GM21390 (cell line): ENCODE results near the gene CNBD2.
"Not testable (repeated sequence)": the region's sequence is repeated elsewhere in the genome, so short reads cannot be mapped to it uniquely, and the experiment has no call there.

Experiments
- ATAC-seq: cut with Tn5 transposase; IDR thresholded peaks from one replicate; pipeline ENCODE4 v1.9.1; 2021; ENCODE audit not compliant: unreplicated experiment

The CNBD2 gene

DNA sequence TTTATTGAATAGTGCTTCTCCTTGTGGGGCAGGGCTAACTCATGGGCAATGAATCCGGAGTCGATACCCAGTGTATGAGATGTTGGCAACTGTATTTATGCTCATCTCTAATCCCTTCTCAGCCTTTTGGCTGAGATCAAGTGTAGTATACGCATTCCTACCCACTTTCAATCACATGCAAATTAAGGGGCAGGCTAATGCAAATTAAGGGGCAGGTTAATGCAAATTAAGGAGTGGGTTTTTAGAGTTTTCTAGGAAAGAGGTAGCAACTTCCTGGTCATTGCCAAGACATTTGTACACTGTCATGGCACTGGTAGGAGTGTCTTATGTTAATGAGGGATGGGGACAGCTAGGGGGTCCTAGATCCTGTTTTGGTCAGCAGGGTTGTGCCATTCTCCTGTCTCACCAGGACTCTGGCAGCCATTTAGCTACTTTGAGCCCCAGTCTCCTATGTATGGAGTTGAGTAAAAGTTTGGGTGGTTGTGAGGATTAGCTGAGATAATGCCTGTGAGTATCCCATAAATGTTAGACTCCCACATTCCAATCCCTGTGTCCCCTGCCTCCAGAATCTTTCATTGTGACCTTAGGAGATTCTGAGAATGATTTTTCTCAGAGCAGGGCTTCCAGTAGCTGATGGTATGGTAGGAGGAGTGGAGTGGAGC is at the start of gene CNBD2:
CNBD2 (plus strand) TSS at position 612 of the 662 bp plus-strand sequence. CDS start 173 bp downstream, outside the sequence.
- ATAC-seq, result no peak

DNA sequence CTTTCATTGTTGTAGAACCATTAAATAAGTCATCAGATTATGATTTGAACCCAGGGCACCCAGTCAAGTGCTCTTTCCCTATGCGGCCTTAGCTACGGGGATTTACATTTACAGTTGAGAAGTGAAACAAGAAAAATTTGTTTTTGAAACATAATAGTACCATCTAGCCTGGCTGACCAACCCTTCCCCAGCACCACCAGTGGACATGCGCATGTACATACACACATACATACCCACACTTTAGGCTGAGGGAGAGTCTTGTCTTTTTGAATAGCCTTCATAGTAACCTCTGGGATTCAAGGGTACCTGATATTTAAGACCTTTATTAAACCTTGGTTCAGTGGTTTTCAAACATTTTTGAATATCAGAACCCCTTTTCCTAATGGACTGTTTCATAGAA is 47.9 kb upstream of the CNBD2 start:
- no peak for ATAC-seq

DNA sequence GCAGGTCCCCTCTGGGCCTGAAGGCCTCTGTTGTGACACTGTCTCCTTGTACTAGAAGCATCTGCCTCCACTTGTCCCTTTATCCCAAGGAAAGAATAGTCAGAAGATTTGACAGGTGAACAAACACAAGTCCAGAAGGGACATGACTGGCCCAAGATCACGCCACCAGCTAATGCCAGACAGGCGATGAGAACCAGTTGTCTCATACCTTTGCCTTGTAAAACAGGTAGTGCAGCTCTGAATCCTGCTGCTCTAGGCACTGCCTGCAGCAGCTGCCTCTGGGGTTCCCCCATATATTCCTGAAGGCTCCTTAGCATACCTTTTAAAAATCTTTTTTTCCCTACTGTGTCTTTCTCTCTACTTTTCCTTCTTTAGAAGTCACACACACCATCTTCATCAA is 39.1 kb upstream of the CNBD2 start:
- ATAC-seq, result no peak

DNA sequence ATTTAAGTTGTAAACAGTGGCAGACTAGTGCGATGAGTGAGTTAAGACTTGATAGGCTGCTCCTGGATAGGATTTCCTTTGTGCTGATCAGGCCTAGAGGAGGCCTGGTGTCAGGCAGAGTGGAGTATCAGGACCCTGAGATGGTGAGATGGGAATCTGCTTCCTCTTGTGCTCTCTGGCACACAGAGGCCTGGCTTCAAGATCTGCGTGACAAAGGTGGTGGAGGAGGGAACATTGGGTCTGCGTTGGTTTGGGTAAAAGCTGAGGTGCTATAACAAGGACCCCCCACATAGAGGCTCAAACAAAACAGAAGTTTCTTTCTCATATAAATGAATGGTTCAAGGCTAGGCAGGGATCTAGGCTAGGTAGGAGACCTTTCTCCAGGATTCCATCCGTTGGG is 34.3 kb upstream of the CNBD2 start:
- ATAC-seq, result no peak

DNA sequence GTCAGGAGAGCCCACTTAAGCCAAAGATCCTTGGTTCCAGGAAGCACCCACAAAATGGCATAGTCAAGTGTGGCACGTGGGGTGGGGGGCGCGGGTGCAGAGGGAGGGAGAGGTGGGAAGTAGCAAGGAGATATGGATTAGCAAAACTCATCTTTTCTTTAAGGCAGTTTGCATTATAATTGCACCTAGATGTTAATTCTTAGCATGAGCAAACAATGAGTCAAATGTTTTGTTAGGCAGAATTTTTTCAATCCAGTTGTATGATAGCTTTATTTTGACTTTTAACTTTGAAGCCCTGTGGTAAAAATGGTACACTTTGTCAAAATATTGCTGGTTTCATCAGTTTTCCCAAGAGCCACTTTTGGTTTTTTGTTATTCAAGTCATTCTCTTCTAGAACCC is 29.1 kb upstream of the CNBD2 start:
- ATAC-seq, result no peak

DNA sequence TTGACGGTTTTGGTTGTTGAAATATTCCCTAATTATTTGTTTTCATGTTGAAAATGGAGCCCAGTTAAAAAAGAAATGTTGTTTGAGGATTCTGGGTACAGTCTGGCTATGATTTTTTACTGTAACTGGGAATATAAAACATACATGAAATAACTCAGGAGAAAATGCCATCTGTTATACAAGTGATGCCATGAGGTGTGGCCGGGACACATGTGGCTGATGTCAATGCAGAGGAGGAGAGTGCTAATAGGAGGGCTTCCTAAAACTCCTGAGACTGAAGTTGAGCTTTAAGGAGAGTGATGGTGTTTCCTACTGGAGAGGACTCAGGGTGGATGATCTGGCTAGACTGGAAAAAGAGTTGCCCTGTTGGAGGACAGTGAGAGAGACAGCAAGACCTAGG is 26.8 kb upstream of the CNBD2 start:
- no peak for ATAC-seq

DNA sequence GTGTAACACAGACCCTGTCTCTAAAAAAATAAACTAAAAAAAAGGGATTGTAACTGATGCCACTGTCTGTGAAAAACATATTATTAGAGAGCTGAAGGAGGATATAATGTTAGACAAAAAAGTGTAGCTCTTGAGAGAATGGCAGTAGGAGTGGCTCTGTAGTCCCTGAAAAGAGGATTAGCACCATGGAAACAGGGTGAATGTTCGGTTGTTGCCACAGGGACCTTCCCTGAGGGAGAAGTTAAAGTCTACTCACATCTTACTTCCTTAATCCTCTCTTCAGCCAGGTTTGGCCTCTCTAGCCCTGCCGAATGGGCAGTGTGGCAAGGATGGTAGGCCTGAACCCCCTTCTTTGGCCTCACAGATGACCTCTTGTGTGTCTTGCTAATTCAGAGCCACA is 26.1 kb upstream of the CNBD2 start:
- no peak for ATAC-seq

DNA sequence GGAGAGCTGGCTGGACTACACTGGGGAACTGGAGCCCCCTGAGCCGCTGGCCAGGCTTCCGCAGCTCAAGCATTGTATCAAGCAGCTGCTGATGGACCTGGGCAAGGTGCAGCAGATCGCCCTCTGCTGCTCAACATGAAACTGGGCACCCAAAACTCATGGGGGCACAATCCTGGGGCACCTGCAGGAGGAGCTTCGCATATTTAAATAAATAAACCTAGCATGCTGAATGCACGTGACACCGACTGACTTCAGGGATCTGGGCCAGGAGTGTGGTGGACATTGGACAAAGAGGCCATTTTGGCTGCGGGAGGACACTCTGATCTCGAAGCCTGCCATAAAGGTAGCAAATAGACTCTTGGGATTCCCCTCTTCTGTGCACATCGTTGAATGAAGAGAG is 20.9 kb upstream of the CNBD2 start:
- no peak for ATAC-seq

DNA sequence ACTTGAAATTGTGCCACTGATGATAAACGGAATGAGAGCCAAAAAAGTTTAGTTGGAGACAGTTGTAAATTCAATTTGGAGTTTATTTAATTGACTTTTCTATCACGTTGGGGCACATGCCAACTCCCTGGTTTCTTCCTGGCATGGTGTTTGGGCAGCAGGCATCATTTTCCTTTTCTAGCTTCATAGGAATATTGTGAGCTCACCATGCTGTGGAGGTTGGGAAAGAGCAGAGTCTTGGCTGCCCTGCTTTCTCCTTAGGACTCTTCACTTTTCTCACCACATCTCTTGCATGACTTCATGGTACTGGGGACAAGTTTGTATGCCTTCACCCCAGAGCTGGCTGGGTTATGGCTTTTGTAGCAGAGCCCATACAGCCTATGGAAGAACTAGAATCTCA is 20.5 kb upstream of the CNBD2 start:
- no peak for ATAC-seq

DNA sequence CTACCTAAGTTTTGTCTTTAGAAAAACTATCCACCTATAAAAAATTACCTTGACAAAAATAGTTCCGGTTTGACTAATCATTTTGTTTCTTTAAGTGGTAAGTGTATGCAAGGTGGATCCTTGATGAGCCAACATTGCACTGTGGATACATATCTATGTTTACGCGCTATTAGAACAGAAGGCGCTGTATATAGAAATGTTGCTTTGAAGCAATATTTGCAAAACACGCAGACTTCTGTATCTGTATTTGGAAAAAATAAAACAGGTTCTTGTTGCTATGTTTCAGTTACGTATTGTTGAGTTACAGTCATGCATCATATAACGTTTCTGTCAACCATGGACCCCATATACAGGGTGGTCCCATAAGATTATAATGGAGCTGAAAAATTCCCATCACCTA is 18.3 kb upstream of the CNBD2 start:
- ATAC-seq, result no peak

DNA sequence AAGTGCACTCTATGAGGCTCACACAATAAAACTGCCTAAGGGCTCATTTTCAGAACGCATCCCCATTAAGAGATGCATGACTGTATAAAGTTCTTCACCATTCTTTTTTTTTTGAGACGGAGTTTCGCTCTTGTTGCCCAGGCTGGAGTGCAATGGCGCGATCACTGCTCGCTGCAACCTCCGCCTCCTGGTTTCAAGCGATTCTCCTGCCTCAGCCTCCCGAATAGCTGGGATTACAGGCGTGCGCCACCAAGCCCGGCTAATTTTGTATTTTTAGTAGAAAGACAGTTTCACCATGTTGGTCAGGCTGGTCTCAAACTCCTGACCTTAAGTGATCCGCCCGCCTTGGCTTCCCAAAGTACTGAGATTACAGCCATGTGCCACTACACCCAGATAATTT is 16.3 kb upstream of the CNBD2 start:
- not testable (repeated sequence) for ATAC-seq

DNA sequence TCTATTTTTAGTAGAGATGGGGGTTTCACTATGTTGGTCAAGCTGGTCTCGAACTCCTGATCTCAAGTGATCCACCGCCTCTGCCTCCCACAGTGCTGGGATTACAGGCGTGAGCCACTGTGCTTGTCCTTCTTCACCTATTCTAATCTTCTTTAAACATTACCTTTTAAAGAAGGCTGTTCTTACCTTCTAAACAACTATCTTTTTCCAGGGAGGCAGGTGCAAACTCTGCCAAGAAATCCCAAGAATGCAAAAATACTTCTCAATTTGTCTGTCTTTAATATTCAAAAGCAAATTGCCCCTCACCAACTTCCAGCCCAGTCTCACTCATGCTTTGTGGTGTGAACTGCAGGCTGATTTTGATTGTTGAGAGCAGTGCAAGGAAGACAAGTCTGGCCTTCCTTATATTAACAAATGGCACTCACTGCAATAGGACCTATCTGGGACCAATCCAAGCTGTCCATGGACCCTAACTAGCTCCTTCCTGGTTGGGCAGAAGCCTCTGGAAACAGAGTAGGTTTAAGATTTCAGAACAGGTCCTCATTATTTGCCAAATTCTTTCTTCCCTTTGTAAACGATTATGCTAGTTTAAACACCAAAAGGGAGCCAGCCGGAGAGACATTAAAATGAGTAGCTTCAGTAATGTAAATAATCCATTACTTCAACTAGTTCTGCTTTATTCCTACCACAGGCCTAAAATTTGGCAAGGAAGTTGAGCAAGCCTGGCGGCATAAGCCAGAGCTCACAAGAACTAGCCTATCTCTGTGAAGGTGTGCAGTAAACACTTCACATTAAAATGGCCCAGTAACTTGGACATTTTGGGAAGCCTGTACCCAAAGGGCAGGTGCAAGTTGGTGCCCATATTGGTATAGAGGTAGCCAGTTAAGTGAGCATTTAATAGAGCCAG is 15.7 kb upstream of the CNBD2 start:
- ATAC-seq, result no peak

DNA sequence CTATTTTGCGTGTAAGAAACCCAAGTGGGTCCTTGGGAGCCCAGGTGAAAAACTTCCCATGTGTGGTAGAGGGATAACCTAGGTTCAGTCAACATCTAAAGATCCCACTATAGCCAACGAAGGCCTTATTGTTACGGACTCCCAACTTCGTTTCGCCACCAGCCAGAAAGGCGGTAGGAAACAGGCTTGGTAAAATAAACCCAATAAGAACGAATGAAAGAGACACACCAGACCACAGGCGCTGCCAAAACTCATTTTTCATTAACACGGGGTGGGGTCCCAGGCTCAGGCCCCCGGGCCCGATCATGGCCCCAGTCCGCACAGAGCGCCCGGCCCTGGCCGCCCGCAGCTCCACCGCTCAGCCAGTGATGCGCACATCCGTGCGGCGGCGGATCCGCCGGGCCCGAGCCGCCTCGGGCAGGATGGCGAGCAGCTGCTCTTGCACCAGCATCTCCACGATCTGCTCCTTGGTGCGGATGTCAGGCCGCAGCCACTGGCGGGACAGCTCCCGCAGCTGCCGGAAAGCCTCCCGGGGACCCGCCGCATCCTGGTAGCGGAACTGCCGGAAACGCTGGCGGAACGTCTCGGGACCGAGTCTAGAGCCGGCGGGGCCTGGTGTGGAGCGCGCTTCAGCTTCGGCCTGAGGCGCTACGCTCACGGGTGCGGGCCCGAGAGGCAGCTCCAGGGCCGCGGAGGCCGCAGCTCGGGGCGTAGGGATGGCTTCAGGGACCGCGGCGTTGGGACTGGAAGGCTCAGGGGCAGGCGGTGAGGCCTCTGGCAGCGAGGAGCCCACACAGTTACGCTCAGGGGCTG is 14.8 kb upstream of the CNBD2 start:
- peak; percentile 17 for ATAC-seq

DNA sequence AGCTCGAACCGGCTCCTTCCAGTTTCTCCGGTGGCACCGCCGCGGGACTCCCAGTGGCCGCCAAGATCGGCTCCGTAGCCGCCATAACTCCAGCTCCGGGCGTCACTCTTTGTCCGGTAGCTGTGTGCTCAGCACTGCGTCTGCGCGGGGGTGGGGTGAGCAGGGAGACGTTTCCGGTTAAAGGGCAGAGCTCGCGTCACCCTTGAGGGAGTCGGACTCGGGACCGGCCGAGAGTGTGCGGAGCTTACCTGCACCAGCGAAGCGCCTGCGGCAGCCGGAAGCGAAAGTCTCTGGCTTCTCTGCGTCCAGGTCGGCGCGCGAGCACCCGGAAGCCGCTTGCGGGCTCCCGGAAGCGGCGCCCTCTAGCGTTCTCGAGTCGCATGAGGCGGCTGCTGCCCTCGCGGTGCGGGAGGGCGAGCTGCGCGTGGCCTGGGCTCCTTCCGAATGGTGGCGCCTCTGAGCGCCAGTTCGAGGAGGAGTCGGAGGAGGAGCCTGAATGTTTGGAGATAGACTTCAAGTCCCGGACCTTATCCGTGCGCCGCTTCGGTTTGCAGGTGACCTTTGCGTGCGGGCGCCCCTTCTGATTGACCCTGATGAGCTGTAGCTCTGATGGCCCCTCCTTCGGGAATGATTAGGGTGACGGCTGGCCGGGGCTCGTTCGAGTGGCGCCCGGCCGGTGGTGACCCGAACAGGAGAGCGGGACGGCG is 14.0 kb upstream of the CNBD2 start, which contains the start of gene SCAND1:
SCAND1 (minus strand) TSS at position 303 of the 707 bp plus-strand sequence; CDS start at position 85, 218 bp downstream.
- ATAC-seq, result peak; percentile 86

DNA sequence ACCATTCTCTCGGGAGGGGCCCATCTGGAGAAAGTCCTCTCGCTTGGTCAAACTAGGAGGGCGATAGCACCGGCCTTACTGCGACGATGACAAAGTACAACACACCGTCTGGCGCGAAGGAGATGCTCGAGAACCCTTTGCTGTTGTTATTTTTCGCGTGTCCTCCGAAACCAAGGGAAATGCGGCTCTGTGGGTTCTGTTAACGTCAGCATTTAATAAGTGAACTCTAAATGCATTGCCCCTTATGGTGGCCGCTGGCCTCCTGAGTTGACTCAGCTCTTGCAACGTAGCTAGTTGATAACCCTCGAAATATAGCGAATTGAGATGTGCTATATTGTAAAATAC is 13.5 kb upstream of the CNBD2 start:
- no peak for ATAC-seq

DNA sequence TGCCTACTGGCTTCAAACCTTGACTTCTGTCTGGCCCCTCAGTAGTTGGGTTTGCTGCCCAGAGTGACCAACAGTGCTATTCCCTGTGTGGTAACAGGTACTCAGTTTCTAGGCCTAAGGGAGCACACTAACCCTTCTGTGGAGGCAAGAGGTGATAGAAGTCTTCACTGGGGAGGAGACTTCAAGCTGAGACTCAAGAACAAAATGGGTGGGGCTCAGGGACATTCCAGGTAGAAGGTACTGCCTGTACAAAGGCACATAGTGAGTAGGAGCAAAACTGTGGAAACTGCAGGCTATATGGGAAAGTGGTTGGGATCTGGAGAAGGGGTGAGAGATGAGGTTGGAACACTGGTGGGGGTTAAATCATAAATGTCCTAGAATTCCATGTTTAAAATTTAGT is 11.8 kb upstream of the CNBD2 start:
- no peak for ATAC-seq

DNA sequence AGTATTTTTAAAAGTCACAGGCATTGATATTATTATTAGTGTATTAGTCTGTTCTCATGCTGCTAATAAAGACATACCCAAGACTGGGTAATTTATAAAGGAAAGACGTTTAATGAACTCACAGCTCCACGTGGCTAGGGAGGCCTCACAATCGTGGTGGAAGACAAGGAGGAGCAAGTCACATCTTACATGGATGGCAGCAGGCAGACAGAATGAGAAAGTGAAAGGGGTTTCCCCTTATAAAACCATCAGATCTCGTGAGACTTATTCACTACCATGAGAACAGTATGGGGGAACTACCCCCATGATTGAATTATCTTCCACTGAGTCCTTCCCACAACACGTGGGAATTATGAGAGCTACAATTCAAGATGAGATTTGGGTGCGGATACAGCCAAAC is 9.1 kb upstream of the CNBD2 start:
- not testable (repeated sequence) for ATAC-seq

DNA sequence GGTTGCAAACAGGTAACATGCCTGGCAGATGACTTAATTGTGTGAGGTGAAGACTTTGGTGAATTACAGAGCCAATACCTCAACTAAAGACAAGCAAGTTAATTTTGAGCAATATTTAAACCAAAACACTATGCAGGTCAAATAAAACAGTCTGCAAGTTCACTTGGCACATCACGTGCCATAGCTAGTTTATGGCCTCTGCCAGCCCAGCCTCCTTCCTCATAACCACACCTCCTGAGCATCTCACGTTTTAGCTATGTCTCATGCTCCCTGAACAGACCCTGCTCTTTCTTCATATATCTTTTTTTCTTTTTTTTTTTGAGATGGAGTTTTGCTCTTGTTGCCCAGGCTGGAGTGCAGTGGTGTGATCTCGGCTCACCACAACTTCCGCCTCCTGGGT is 4.5 kb upstream of the CNBD2 start:
- ATAC-seq, result no peak

DNA sequence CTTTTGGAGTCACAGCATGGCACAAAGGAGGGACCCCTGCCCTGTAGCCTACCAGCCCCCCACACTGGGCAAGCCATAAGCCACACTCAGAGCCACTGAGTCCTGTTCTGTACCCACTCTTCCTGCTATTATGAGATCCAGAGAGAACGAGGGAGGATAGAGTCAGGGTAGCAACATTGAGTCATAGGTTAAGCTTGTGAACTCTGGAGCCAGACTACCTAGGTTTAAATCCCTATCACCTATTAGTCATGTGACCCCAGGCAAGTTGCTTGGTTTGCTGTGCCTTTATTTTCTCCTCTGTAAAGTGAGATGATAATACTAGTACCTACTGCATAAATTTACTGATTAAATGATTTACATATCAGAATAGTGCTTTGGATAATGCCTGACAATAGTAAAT is 540 bp downstream of the CNBD2 start:
- ATAC-seq, result no peak

DNA sequence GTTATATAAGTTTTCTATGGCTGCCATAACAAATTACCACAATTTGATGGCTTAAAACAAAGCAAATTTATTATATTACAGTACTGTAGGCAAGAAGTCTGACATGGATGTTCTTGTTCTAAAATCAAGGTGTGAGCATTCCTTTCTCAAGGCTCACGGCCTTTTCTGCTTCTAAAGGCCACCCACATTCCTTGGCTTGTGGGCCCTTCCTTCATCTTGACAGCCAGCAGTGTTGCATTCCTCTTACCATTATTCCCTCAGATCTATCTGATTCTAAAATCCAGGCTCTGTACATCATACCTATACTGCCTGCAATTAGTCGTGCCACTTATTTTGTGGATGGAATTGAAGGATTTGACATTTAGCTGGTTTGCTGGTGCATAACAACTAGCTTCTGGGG is 3.6 kb downstream of the CNBD2 start:
- no peak for ATAC-seq

DNA sequence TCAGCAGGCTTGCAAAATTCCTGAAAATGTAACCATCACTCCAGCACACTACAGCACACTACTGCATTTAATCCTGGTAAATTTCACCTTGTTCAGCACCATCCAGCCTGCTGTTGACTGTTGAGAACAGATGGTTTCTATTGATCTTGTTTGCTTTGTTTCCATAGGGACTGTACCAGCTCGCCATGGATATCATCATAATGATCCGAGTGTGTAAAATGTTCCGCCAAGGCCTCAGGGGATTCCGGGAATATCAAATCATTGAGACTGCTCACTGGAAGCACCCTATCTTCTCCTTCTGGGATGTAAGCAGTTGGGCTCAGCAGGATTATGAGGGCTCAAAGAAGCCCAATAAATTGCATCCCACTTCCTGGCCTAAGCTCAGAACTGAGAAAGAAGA is 4.1 kb downstream of the CNBD2 start:
- no peak for ATAC-seq
